Neural progenitor cell (in vitro differentiated cells): ENCODE measurements around the gene MFRP. TPM values are rescaled to one million over a fixed set of nuclear protein-coding genes. Genes with fewer than 3 reads are reported as not detected.

Source experiments
- DNase-seq: peaks from one replicate; pipeline ENCODE4 v3.0.0-alpha.2; 2016; ENCODE audit warnings: low spot score
- H2AFZ ChIP-seq: fragments of 200-600 bp; sonication (generic); replicated peaks from 2 replicates; pipeline ENCODE4 v1.6.1; 2016; ENCODE audit warnings: antibody characterized with exemption
- H3F3A ChIP-seq: fragments of 200-600 bp; sonication (generic); 2 replicates; pipeline ENCODE4 v1.6.1; 2016; ENCODE audit warnings: antibody characterized with exemption, low read depth
- H3K27ac ChIP-seq: fragments of 200-600 bp; sonication (generic); 2 replicates; pipeline ENCODE4 v1.5.1; 2016; ENCODE audit warnings: mild to moderate bottlenecking
- H3K27me3 ChIP-seq: fragments of 200-600 bp; sonication (generic); 2 replicates; pipeline ENCODE4 v1.6.1; 2016; ENCODE audit warnings: mild to moderate bottlenecking, moderate library complexity
- H3K36me3 ChIP-seq: fragments of 200-600 bp; sonication (generic); 2 replicates; pipeline ENCODE4 v1.5.1; 2016
- H3K4me1 ChIP-seq: fragments of 200-600 bp; sonication (generic); 2 replicates; pipeline ENCODE4 v1.6.1; 2016; ENCODE audit warnings: mixed run types
- H3K4me2 ChIP-seq: fragments of 200-600 bp; sonication (generic); 2 replicates; pipeline ENCODE4 v1.6.1; 2016
- H3K4me3 ChIP-seq: fragments of 200-600 bp; sonication (generic); 2 replicates; pipeline ENCODE4 v1.5.1; 2016
- H3K79me2 ChIP-seq: fragments of 200-600 bp; sonication (generic); 2 replicates; pipeline ENCODE4 v1.6.1; 2016; ENCODE audit warnings: low read depth
- H3K9ac ChIP-seq: fragments of 200-600 bp; sonication (generic); 2 replicates; pipeline ENCODE4 v1.6.1; 2016
- H3K9me3 ChIP-seq: fragments of 200-600 bp; sonication (generic); 2 replicates; pipeline ENCODE4 v1.5.1; 2016; ENCODE audit warnings: low read depth
- H4K20me1 ChIP-seq: fragments of 200-600 bp; sonication (generic); 2 replicates; pipeline ENCODE4 v1.6.1; 2016; ENCODE audit warnings: low read depth
- H3K27ac Mint-ChIP-seq: 3 replicates; pipeline ENCODE4 v1.8.0; 2021; ENCODE audit warnings: mixed read lengths
- H3K27me3 Mint-ChIP-seq: 2 replicates; pipeline ENCODE4 v1.8.0; 2022; ENCODE audit warnings: low read depth, mild to moderate bottlenecking, inconsistent platforms, moderate library complexity, mixed read lengths; ENCODE audit not compliant: insufficient read depth
- H3K36me3 Mint-ChIP-seq: 3 replicates; pipeline ENCODE4 v1.8.0; 2021; ENCODE audit warnings: mixed read lengths
- H3K4me1 Mint-ChIP-seq: 3 replicates; pipeline ENCODE4 v1.8.0; 2021; ENCODE audit warnings: mixed read lengths
- H3K4me3 Mint-ChIP-seq: 3 replicates; pipeline ENCODE4 v1.8.0; 2021; ENCODE audit warnings: mild to moderate bottlenecking, moderate library complexity, mixed read lengths
- H3K9me3 Mint-ChIP-seq: 3 replicates; pipeline ENCODE4 v1.8.0; 2020; ENCODE audit warnings: mixed read lengths
- EZH2 ChIP-seq: fragments of 200-600 bp; sonication (generic); IDR thresholded peaks from 2 replicates; pipeline ENCODE4 v1.6.1; 2017; ENCODE audit warnings: antibody characterized with exemption, mild to moderate bottlenecking, moderate library complexity
- EZH2phosphoT487 ChIP-seq: fragments of 200-600 bp; sonication (generic); IDR thresholded peaks from 2 replicates; pipeline ENCODE4 v1.6.1; 2017; ENCODE audit warnings: antibody characterized with exemption
- total RNA-seq: library from RNA; depleted of rRNA; stranded (reverse); fragments of >200 nt; gene quantifications from 2 replicates; pipeline ENCODE4 v1.2.3, GENCODE V29; 2015; ENCODE audit warnings: low replicate concordance
- TF ChIP-seq, protein P1 (sequence below): fragments of 200-600 bp; sonication (generic); IDR thresholded peaks from 2 replicates; pipeline ENCODE4 v1.5.1; 2017; ENCODE audit warnings: antibody characterized with exemption, mild to moderate bottlenecking

Gene MFRP
- total RNA-seq, 1 donor from 2014 or later = not detected

DNA sequence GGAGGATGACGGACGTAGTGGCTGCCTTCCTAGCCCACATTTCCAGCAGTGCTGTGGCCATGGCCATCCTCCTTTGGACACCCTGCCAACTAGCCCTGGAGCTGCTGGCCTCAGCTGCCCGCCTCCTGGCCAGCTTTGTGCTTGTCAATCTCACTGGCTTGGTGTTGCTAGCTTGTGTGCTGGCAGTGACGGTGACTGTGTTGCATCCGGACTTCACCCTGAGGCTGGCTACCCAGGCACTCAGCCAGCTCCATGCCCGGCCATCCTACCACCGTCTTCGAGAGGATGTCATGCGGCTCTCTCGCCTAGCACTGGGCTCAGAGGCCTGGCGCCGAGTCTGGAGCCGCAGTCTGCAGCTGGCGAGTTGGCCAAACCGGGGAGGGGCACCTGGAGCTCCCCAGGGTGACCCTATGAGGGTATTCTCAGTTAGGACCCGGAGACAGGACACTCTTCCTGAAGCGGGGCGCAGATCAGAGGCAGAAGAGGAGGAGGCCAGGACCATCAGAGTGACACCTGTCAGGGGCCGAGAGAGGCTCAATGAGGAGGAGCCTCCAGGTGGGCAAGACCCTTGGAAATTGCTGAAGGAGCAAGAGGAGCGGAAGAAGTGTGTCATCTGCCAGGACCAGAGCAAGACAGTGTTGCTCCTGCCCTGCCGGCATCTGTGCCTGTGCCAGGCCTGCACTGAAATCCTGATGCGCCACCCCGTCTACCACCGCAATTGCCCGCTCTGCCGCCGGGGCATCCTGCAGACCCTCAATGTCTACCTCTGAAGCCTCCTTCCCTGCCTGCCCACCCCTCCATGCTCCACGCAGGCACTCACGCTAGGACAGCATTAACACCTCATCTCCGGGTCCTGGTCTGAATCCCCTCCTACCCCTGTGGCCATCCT, 10.6 kb downstream of the MFRP start:
- Histone ChIP-seq H3K27ac (no peak overlapping the region), H3K9me3 (no peaks in the 10 kb centered on the region), H4K20me1 (peaks cover 17% of the 10 kb centered on the region), H3K36me3 (no peaks in the 10 kb centered on the region), H3K9ac (no peak overlapping the region), H2AFZ (no peak overlapping the region), H3K4me2 (peak overlapping the region; percentile 99), H3K4me3 (peak overlapping the region; percentile 91), H3K79me2 (peaks cover 35% of the 10 kb centered on the region), H3K27me3 (peaks cover 23% of the 10 kb centered on the region), H3F3A (peaks cover 68% of the 10 kb centered on the region), H3K4me1 (peaks cover 72% of the 10 kb centered on the region)
- DNase-seq = no peak
- Mint-ChIP-seq H3K27me3 (peaks cover 12% of the 10 kb centered on the region), H3K36me3 (peaks cover 5% of the 10 kb centered on the region), H3K4me3 (peak overlapping the region; percentile 100), H3K27ac (no peak overlapping the region), H3K4me1 (peaks cover 70% of the 10 kb centered on the region), H3K9me3 (no peaks in the 10 kb centered on the region)
- TF ChIP-seq EZH2phosphoT487 = no peak

DNA sequence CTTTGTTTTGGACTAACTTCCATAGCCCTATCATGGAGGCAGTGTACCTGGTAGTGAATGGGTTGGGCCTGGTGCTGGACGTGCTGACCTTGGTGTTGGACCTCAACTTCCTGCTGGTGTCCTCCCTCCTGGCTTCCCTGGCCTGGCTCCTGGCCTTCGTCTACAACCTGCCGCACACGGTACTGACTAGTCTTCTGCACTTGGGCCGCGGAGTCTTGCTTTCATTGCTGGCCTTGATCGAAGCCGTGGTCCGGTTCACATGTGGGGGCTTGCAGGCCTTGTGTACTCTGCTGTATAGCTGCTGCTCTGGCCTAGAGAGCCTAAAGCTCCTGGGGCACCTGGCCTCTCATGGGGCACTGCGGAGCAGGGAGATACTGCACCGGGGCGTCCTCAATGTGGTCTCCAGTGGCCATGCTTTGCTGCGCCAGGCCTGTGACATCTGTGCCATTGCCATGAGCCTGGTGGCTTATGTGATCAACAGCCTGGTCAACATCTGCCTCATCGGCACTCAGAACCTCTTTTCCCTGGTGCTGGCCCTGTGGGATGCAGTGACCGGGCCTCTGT, 11.3 kb downstream of the MFRP start:
- H3K36me3 ChIP-seq = no peaks in the 10 kb centered on the region
- H3K9me3 ChIP-seq = no peaks in the 10 kb centered on the region
- Mint-ChIP-seq H3K4me3 (peak overlapping the region; percentile 100), H3K27ac (peak overlapping the region; percentile 94), H3K36me3 (peaks cover 5% of the 10 kb centered on the region), H3K27me3 (peaks cover 9% of the 10 kb centered on the region), H3K4me1 (peaks cover 68% of the 10 kb centered on the region), H3K9me3 (no peaks in the 10 kb centered on the region)
- peak overlapping the region; percentile 91 for H3K4me3 ChIP-seq
- DNase-seq = no peak
- H4K20me1 ChIP-seq = peaks cover 17% of the 10 kb centered on the region
- H3K4me2 ChIP-seq = peak overlapping the region; percentile 99
- peaks cover 66% of the 10 kb centered on the region for H3K4me1 ChIP-seq
- H3K79me2 ChIP-seq = peaks cover 35% of the 10 kb centered on the region
- H2AFZ ChIP-seq = no peak overlapping the region
- H3K27me3 ChIP-seq = peaks cover 16% of the 10 kb centered on the region
- peaks cover 72% of the 10 kb centered on the region for H3F3A ChIP-seq
- H3K9ac ChIP-seq = peak overlapping the region; percentile 99
- no peak for TF ChIP-seq EZH2phosphoT487
- TF ChIP-seq EZH2 = no peak
- TF ChIP-seq, protein P1, sequence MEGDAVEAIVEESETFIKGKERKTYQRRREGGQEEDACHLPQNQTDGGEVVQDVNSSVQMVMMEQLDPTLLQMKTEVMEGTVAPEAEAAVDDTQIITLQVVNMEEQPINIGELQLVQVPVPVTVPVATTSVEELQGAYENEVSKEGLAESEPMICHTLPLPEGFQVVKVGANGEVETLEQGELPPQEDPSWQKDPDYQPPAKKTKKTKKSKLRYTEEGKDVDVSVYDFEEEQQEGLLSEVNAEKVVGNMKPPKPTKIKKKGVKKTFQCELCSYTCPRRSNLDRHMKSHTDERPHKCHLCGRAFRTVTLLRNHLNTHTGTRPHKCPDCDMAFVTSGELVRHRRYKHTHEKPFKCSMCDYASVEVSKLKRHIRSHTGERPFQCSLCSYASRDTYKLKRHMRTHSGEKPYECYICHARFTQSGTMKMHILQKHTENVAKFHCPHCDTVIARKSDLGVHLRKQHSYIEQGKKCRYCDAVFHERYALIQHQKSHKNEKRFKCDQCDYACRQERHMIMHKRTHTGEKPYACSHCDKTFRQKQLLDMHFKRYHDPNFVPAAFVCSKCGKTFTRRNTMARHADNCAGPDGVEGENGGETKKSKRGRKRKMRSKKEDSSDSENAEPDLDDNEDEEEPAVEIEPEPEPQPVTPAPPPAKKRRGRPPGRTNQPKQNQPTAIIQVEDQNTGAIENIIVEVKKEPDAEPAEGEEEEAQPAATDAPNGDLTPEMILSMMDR = no peak
- peak overlapping the region; percentile 94 for H3K27ac ChIP-seq

DNA sequence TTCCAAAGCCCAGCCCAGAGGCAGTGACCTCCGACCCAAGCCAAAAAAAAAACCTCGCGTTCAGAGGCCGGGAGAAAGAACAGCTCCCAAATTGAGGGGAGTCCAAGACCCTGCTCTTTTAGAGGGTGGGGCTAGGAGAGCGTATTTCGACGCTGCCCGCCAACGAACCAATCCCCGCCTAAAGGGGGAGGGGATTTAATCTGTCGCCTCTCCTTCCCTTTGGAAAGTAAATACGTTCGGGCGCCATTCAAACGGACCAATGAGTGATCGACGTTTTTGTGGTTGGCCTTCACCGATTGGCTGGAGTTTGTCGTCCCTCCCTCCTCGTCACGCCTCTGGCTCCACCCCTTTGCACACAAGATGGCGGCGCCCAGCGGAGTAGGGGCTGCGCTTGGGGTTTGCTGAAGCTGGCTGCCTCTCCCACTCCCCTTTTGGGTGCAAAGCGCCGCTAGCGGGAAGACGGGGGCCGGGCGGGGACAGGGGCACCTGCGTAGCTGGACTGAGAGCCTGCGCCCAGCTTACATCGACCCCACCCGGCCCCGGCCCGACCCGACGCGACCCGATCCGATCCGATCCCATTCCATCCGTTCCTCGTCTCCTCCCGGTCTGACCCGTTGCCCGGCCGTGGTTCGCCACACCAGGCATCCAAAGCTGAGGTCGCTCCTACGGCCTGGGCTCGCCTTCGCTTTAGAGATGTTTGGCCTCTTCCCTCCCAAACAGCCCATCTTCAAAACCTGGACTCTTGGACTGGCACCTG, 12.2 kb downstream of the MFRP start, which contains the start of gene RNF26:
Gene RNF26 (plus strand): TSS at position 354 of the 757 bp plus-strand sequence. CDS start 596 bp downstream, outside the sequence.
- H3K9ac ChIP-seq = peak within 1 kb of the TSS; percentile 99
- no peak within 1 kb of the TSS for H2AFZ ChIP-seq
- Mint-ChIP-seq H3K27me3 (peaks cover 9% of the 10 kb centered on the region), H3K36me3 (peaks cover 5% of the 10 kb centered on the region), H3K4me3 (peak within 1 kb of the TSS; percentile 100), H3K4me1 (peaks cover 67% of the 10 kb centered on the region), H3K27ac (peak within 1 kb of the TSS; percentile 94), H3K9me3 (no peaks in the 10 kb centered on the region)
- peaks cover 15% of the 10 kb centered on the region for H4K20me1 ChIP-seq
- peak; percentile 99 for DNase-seq
- H3K9me3 ChIP-seq = no peaks in the 10 kb centered on the region
- TF ChIP-seq EZH2 = no peak
- TF ChIP-seq, protein P1 = no peak
- no peak for TF ChIP-seq EZH2phosphoT487
- H3K27ac ChIP-seq = peak within 1 kb of the TSS; percentile 94
- H3K27me3 ChIP-seq = peaks cover 8% of the 10 kb centered on the region
- H3F3A ChIP-seq = peaks cover 70% of the 10 kb centered on the region
- H3K4me1 ChIP-seq = peaks cover 60% of the 10 kb centered on the region
- peak within 1 kb of the TSS; percentile 99 for H3K4me2 ChIP-seq
- peak within 1 kb of the TSS; percentile 91 for H3K4me3 ChIP-seq
- H3K79me2 ChIP-seq = peaks cover 35% of the 10 kb centered on the region
- H3K36me3 ChIP-seq = no peaks in the 10 kb centered on the region
